ENCODE results near the gene MAPRE3. TPM values are rescaled to one million over a fixed set of nuclear protein-coding genes. Genes with fewer than 3 reads are reported as not detected.

MAPRE3 gene
- total and polyA plus RNA-seq, 9 of the 15 experiments (the other 6 are each of a cell fraction or from before 2014, with no cell fraction given): 0.70 to 43.2 (median 12.6) TPM

- TF ChIP-seq ZNF449 (CRISPR knock-in tag; IDR thresholded peaks at IDR 0.05): no peak
- TF ChIP-seq RBM15 (IDR thresholded peaks at IDR 0.05; ENCODE audit: insufficient read depth, low read length): no peak
- TF ChIP-seq MGA (IDR thresholded peaks at IDR 0.05): peak; percentile 99
- peak in 1 of 2 experiments; percentile 20; a peak in 1 of 4 replicates for TF ChIP-seq MLLT1 (IDR thresholded peaks at IDR 0.05)
- no peak for TF ChIP-seq SAP30 (IDR thresholded peaks at IDR 0.05; ENCODE audit: borderline replicate concordance, insufficient read depth, low read depth, low read length, poor library complexity, severe bottlenecking)
- peak; percentile 100 for TF ChIP-seq L3MBTL2 (IDR thresholded peaks at IDR 0.05)
- TF ChIP-seq ETS2 (tag; IDR thresholded peaks at IDR 0.05; ENCODE audit: borderline replicate concordance, poor library complexity, severe bottlenecking): no peak
- TF ChIP-seq ZNF75A (CRISPR knock-in tag; IDR thresholded peaks at IDR 0.05): 0 out of 2 replicates have a peak, but pooled peaks have one; percentile 28
- TF ChIP-seq ZNF280B (CRISPR knock-in tag; IDR thresholded peaks at IDR 0.05): no peak
Measured at GRCh38 chr2:27050996-27051901, 80.8 kb downstream of the MAPRE3 start, which contains the start of gene AGBL5 (continued).

All from K562 (cell line).